ENCODE measurements around the gene GGT5.
A peak's percentile ranks its signal among the peaks of the same experiment; 100 is the strongest.
"Not testable (repeated sequence)": the region's sequence is repeated elsewhere in the genome, so short reads cannot be mapped to it uniquely, and the experiment has no call there.

GGT5 gene

DNA sequence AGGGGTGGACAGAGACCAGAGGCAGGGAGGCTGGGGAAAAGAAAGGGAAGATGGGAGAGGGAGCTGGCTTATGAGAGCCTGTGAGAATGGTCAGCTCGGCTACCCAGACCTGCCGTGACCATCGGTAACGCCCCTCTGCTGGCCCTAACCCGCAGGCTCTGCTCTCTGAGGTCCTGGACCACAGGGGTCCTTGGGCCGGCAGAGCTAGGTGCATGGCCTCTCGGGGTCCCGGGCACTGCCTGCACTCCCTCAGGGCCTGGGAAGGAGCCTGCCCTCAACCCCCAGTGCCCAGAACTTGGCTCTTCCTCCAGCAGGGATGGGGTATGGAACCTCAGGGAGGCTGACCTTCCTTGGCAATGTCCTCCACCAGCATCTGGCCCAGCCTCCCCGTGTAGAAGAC is 13.2 kb downstream of the GGT5 start:
- no peak for DNase-seq

DNA sequence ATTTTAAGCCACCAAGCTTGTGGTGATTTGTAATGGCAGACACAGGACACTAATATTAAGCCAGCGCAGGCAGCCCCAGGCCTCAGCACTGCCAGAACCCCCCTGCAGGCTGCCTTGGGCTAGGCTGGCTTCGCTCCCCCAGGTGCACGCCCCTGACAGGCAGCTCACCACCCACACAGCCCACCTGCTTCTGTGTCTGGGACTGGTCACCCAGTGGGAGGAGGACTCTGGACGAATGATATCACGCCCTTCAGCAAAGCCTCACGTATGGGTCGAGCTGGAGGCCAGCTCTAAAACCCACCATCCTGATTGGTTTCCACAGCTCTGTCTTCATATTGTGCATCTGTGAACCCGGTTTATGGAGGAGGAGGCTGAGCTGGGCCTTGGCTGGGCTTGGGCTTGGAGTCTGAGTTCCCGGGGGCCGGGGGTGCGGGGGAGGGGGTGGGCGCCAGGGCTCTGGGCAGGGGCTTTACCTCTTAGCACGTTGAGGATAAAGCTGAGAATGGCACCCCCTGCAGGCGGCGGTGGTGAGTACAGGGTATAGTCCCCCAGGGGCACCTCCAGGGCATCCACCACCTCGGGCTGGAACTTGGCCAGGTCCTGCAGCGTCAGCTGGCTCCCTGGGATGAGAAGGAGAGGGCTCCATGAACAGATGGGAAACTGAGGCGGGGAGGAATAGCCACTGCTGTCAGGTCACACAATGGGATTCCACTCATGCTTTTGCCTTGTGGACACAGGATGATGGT is 13.8 kb downstream of the GGT5 start:
- peak; percentile 14 to 18 for DNase-seq

GRCh38 chr22:24225951-24226350 is 18.9 kb downstream of the GGT5 start:
- no peak for DNase-seq

DNA sequence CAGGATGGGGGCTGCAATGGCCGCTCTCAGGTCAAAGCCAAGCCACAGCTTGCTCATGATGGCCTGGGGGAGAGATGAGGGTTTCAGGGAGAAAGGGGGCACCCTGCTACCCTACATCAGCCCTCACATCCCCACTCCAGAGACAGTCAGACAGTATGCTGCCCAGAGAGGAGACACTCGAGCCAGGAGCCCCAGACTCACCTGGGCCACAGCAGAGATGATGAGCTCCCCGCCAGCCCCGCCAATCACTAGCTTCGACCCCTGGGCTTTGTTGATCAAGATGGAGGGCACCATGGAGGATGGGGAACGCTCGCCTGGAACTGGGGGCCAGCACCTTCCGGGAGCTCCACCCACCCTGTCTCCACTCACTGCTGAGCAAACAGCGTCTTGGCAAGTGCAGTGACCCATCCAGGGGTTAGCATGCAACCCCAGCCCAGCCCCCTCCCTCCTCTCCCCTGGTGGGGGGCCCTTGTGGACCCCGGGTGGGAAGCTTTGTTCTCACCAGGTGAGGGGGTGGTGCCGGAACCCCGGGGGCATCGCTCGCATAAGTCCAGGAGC is 19.8 kb downstream of the GGT5 start:
- no peak for DNase-seq

DNA sequence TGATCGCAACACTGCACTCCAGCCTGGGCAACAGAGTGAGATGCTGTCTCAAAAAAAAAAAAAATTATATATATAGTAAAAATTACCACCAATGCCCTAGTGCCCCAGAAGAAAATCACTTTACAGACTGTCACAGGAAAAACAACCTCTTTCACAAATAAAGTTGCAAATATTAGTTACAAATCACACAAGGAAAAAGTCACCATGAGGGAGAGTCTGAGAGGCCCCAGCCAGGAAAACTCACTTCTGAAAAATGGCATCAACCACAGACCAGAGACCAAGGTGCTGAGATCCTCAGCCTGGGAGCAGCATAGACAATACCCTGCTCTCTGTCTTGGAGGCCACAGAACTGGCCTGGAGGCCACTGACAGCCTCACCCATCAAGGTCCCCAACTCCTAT is 20.4 kb downstream of the GGT5 start:
- DNase-seq: no peak

DNA sequence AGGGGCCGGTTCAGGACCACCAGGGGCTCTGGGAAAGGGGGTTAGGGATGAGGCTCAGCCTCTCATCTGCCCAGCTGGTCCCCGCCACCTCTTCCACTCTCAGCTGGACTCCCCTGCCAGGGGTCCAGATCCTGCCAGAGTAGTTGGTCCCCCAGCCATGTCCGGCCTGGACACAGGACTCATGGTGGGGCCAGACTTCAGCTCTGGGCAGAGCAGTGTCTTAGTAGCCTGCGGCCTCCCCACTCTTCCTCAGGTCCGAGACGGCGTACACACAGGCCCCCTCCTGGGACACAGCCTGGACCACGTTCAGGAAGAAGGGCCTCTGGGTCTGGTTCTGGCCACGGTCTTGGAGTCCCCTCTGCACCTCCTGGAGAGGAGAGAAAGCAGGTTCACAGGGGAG is 25.1 kb downstream of the GGT5 start:
- DNase-seq: no peak

- no peak for DNase-seq
These were observed 27.5 kb downstream of the GGT5 start for GRCh38 chr22:24217384-24217783.

- DNase-seq: no peak
These were observed 28.2 kb downstream of the GGT5 start for GRCh38 chr22:24216541-24217209.

DNA sequence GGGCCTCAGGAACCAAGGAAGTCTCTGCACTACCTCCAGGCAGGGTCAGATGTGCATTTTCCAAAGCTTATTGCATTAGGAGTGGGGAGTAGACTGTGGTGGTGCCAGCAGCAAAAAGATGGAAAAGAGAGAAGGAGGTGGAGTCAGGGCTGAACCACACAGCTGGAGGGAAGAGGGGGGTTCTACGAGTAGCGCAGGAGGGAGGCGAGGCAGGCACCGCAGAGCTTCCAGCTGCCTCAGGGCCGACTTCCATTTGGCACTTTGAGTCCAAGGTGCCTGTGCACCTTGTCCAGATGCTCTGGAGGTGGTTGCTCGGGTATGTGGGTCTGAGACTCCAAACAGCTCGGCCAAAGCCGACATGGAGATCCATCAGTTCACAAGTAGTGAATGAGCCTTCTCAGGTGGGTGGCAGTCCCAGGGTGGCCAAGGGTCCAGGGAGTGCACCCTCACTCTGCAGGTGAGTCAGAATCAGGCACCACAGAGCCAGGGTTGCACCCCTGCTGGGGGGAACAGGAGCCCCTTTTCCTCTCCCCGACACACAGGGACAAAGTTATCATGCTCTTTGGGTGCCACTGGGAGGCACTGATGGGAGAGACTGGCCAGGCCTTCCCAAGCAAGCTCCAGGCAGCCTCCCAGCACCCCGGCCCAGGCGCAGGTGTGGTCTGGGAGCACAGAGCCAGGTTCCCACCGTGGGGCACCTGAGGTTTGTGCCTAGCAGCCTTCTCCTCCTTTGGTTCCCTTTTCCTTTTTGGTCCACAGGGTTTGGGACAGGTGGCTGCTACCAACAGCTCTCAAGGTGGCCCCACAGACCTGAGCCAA is 30.2 kb downstream of the GGT5 start:
- no peak for DNase-seq

DNA sequence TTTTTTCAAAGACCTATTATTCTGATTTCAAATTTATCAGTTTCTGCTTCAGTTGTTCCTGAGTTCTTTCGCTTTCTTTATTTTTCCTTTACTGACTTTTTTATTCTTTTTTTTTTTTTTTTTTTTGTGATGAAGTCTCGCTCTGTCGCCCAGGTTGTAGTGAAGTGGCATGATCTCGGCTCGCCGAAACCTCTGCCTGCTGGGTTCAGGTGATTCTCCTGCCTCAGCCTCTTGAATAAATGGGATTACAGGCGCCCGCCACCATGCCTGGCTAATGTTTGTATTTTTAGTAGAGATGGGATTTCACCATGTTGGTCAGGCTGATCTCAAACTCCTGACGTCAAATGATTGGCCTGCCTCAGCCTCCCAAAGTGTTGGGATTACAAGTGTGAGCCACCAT is 31.8 kb downstream of the GGT5 start:
- not testable (repeated sequence) for DNase-seq

- not testable (repeated sequence) for DNase-seq
These were observed 33.2 kb downstream of the GGT5 start for GRCh38 chr22:24211716-24212115.

DNA sequence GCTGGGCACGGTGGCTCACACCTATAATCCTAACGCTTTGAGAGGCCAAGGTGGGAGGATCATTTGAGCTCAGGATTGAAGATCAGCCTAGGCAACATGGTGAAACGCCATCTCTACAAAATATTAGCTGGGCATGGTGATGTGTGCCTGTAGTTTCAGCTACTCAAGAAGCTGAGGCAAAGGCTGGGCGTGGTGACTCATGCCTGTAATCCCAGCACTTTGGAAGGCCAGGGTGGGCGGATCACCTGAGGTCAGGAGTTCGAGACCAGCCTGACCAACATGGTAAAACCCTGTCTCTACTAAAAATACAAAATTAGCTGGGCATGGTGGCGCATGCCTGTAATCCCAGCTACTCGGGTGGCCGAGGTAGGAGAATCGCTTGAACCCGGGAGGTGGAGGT is 34.5 kb downstream of the GGT5 start:
- DNase-seq: not testable (repeated sequence)

- DNase-seq: no peak
These were observed 35.2 kb downstream of the GGT5 start for GRCh38 chr22:24209687-24210086.

DNA sequence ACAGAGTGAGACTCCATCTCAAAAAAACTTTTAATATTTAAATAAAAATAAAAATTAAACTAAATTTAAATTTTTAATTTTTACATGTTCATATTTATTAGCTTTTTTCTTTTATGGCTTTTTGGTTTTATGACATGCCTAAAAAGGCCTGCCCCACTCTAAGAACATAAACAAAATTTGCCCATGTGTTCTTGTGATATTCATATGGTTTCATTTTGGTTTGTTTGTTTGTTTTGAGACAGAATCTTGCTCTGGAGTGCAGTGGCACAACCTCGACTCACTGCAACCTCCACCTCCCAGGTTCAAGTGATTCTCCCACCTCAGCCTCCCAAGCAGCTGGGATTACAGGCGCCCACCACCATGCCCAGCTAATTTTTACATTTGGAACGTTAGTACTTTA is 35.9 kb downstream of the GGT5 start:
- DNase-seq: no peak

DNA sequence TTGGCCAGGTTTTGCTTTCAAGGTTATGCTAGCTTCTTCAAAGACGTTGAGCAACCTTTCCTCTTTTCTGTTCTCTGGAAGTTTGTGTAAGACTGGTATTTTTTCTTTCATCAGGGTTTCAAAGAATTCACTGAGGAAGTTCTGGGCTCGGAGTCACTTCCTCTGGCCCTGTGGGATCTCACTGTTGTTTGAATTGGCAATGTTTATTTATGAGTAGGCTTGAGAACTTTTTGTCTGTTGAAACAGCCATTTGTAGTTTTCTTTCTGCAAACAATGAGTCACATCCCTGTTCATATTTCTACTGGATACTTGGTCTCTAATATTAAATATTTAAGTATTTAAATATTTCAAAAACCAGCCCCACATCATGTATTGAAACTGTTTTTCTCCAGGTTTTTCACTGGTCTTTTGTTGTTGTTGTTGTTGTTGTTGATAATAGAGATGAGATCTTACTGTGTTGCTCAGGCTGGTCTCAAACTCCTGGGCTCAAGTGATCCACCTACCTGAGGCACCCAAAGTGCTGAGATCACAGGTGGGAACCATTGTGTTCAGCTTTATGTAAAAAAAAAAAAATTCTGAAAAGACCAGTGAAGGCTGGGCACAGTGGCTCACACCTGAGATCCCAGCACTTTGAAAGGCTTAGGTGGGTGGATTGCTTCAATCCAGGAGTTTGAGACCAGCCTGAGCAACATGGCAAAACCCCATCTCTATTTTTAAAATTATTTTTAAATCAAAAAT is 36.7 kb downstream of the GGT5 start:
- DNase-seq: peak; percentile 66 to 69

DNA sequence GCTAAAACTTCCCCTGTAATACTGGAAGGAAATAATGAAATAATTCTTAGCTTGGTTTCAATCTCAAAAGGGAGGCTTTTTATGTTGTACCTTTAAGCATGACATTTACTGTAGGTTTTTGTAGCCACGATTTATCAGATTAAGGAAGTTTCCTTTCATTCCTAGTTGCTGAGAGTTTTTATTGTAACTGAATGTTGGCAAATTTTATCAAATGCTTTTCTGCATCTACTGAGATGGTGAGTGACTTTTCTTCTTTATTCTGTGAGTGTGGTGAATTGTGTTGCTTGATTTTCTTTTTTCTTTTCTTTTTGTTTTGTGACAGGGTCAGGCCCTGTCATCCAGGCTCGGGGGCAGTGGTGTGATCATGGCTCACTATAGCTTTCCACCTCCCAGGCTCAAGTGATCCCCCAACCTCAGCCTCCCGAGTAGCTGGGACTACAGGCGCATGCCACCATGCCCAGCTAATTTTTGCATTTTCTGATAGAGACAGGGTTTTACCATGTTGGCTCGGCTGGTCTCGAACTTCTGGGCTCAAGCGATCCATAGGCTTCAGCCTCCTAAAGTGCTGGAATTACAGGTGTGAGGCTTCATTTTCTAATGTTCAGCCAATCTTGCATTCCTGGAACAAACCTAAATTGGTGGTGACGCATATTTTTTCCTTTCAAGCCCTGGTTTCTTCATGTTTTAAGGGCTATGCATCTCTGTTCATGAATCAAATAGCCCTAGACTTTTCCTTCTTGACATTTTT is 37.4 kb downstream of the GGT5 start:
- DNase-seq: peak in 1 of 2 experiments; percentile 9

DNA sequence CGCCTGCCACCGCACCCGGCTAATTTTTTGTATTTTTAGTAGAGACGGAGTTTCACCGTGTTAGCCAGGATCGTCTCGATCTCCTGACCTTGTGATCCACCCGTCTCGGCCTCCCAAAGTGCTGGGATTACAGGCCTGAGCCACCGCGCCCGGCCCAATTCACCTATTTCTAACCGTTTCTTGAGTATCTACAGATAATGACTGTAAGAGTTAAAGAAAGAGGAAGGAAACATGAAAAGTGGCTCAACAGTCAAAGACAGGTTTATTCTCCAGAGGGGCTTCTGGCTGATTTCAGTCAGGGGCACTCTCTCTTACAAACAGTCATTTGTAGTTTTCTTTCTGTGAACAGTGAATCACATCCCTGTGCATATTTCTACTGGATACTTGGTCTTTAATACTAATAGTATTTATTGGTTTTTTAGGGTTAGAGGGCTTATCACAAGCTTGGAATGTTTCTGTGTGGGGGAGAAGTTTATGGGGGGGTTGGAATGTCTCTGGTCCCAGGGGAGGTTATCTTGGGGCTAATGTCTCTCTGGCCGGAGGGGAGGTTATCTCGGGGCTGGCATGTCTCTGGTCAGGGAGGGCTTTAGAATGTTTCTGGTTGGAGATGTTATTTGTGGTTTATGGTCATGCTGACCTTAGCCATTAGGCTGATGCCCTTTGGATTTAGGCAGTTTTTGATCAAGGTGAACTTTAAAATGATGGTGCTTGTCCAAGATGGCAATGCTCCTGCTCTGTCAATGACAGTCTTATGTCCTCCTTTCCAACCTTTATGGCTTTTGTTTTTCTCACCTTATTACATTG is 38.2 kb downstream of the GGT5 start:
- peak; percentile 50 for DNase-seq

DNA sequence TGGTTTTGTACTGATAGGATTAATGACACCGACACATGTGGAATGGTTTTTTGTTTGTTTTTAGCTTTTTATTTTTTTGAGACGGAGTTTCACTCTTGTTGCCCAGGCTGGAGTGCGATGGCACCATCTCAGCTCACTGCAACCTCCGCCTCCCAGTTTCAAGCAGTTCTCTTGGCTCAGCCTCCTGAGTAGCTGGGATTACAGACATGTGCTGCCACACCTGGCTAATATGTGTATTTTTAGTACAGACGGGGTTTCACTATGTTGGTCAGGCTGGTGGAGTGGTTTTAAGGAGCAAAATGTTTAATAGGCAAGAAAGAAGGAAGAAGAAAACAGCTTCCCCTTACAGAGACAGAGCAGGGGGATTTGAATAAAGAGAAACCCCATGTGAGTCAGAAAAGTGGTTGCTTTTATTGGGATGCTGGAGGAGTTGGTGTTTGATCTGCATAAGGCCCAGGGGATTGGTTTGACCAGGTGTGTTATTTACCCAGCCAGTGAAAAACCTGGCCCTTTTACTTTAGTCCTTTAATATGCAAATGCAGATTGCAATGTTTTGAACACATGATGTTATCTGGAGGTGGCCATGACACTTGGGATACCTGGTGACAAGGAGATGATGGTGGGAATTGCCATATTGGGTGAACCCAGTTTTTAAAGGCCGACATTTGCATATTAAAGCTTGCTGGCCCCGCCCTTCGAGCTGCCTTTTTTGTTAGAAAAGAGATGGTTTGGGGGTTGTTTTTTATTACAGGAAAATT is 39.3 kb downstream of the GGT5 start:
- DNase-seq: peak; percentile 7 to 21

DNA sequence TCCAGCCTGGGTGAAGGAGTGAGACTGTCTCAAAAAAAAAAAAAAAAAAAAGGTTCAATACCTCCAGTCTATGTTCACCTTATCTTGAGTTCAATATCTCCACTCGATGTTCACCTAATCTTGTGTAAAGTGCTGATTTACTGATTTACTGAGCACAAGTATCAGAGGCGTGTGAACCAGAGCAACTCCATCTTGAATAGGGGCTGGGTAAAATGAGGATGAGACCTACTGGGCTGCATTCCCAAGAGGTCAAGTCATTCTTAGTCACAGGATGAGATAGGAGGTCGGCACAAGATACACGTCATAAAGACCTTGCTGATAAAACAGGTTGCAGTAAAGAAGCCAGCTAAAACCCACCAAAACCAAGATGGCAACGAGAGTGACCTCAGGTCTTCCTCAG is 41.0 kb downstream of the GGT5 start:
- not testable (repeated sequence) for DNase-seq

Measured in Kasumi-1 (cell line).